Endothelial cell of umbilical vein (primary cell): ENCODE measurements around the gene ACAD11. TPM values are rescaled to one million over a fixed set of nuclear protein-coding genes. Genes with fewer than 3 reads are reported as not detected.

Experiments used
- BruUV-seq: library from RNA; stranded (reverse); fragments of 400-500 nt; replicated peaks from 2 replicates; lab custom pipeline; 2021; lab: Mats Ljungman, UMichigan
- CTCF ChIA-PET: fragments of 300-600, 350-600 bp; sonication (Branson Sonifier 250); formaldehyde crosslinking; loops from one replicate; lab custom pipeline; 2021; ENCODE audit warnings: antibody characterized with exemption, inconsistent platforms; lab: Charles Lee
- POLR2A ChIA-PET: fragments of 300-600, 350-600 bp; sonication (Branson Sonifier 250); formaldehyde crosslinking; loops from one replicate; lab custom pipeline; 2021; ENCODE audit warnings: antibody characterized with exemption, inconsistent platforms; lab: Charles Lee
- DNase-seq: peaks from one replicate; pipeline ENCODE4 v3.0.0-alpha.2; 2011; ENCODE audit warnings: low read depth, low spot score
- FAIRE-seq: peaks from 2 replicates; lab custom pipeline; 2011; peaks lifted over from hg19 to GRCh38; lab: Jason Lieb, UNC
- H2AFZ ChIP-seq: 2 replicates; pipeline ENCODE4 v1.6.0; 2012; ENCODE audit warnings: low read depth, low read length, control low read depth, inconsistent platforms
- H3K27ac ChIP-seq: 2 replicates; pipeline ENCODE4 v1.5.1; 2011; ENCODE audit warnings: low read depth, mild to moderate bottlenecking, control low read depth, low read length, moderate library complexity; ENCODE audit not compliant: insufficient read depth
- H3K27me3 ChIP-seq, 2 experiments: 2 replicates each; pipeline versions ENCODE4 v1.6.0 to v1.6.1; 2011; ENCODE audit warnings: low read length in 2 of 2, mixed read lengths in 1 of 2; ENCODE audit not compliant: control insufficient read depth in 2 of 2, insufficient read depth in 2 of 2
- H3K36me3 ChIP-seq, 2 experiments: 2 replicates in 1 of 2; 3 replicates in 1 of 2; pipeline ENCODE4 v1.5.1; 2011; ENCODE audit warnings: low read length in 2 of 2, mild to moderate bottlenecking in 1 of 2, moderate library complexity in 1 of 2; ENCODE audit not compliant: control insufficient read depth in 2 of 2, insufficient read depth in 2 of 2; ENCODE audit errors: extremely low read depth in 1 of 2
- H3K4me1 ChIP-seq: 3 replicates; pipeline ENCODE4 v1.5.1; 2011; ENCODE audit warnings: mild to moderate bottlenecking, low read length; ENCODE audit not compliant: control insufficient read depth, insufficient read depth; ENCODE audit errors: extremely low read depth
- H3K4me2 ChIP-seq: 2 replicates; pipeline ENCODE4 v1.6.1; 2011; ENCODE audit warnings: low read length, control low read depth, mixed read lengths; ENCODE audit not compliant: insufficient read depth
- H3K4me3 ChIP-seq, 3 experiments: fragments of 200-600 bp in 1 of 3; sonication (generic), shearing (Covaris generic) in 1 of 3; replicated peaks in 1 of 3; 2 replicates each; pipeline ENCODE4 v1.5.1; 2011 to 2016; ENCODE audit warnings: control low read depth in 3 of 3, low read length in 3 of 3, mild to moderate bottlenecking in 2 of 3, inconsistent platforms in 1 of 3, low read depth in 1 of 3, moderate library complexity in 1 of 3; ENCODE audit not compliant: insufficient read depth in 1 of 3
- H3K79me2 ChIP-seq: 2 replicates; pipeline ENCODE4 v1.6.0; 2012; ENCODE audit warnings: low read length, inconsistent platforms; ENCODE audit not compliant: control insufficient read depth, insufficient read depth
- H3K9ac ChIP-seq: replicated peaks from 2 replicates; pipeline ENCODE3; 2011; ENCODE audit warnings: low read length, control low read depth; ENCODE audit not compliant: insufficient read depth; ENCODE audit errors: extremely low read depth
- H3K9me1 ChIP-seq: replicated peaks from 3 replicates; pipeline ENCODE4 v1.6.0; 2011; ENCODE audit warnings: mild to moderate bottlenecking, low read length; ENCODE audit not compliant: control insufficient read depth, insufficient read depth; ENCODE audit errors: extremely low read depth
- H3K9me3 ChIP-seq: replicated peaks from 2 replicates; pipeline ENCODE4 v1.5.1; 2012; ENCODE audit warnings: low read length, inconsistent platforms; ENCODE audit not compliant: control insufficient read depth, insufficient read depth
- H4K20me1 ChIP-seq: replicated peaks from 2 replicates; pipeline ENCODE3; 2011; ENCODE audit warnings: mild to moderate bottlenecking, low read length; ENCODE audit not compliant: control insufficient read depth, insufficient read depth; ENCODE audit errors: extremely low read depth
- CTCF ChIP-seq, 2 donors: IDR thresholded peaks; 1 replicate in 1 of 2; 2 replicates in 1 of 2; pipeline ENCODE4 v1.5.1; 2011; ENCODE audit warnings: low read length in 2 of 2, mild to moderate bottlenecking in 2 of 2, moderate library complexity in 2 of 2, control low read depth in 1 of 2, inconsistent platforms in 1 of 2, low read depth in 1 of 2; ENCODE audit not compliant: insufficient read depth in 1 of 2; ENCODE audit errors: extremely low read depth in 1 of 2
- EZH2 ChIP-seq: IDR thresholded peaks from 2 replicates; pipeline ENCODE4 v1.6.1; 2012; ENCODE audit warnings: borderline replicate concordance, low read depth, mild to moderate bottlenecking, moderate library complexity, low read length, inconsistent platforms; ENCODE audit not compliant: severe bottlenecking
- FOS ChIP-seq: IDR thresholded peaks from 2 replicates; pipeline ENCODE4 v1.6.1; 2011; ENCODE audit warnings: mild to moderate bottlenecking, low read length, moderate library complexity, borderline replicate concordance; ENCODE audit not compliant: insufficient read depth
- GATA2 ChIP-seq: IDR thresholded peaks from 2 replicates; pipeline ENCODE4 v1.7.0; 2011; ENCODE audit warnings: low read depth, mild to moderate bottlenecking, moderate library complexity, mixed read lengths, low read length; ENCODE audit not compliant: insufficient read length, insufficient read depth
- JUN ChIP-seq: IDR thresholded peaks from 2 replicates; pipeline ENCODE4 v1.6.1; 2011; ENCODE audit warnings: borderline replicate concordance, low read depth; ENCODE audit not compliant: insufficient read length, insufficient read depth
- MAX ChIP-seq: IDR thresholded peaks from 2 replicates; pipeline ENCODE4 v1.6.1; 2011; ENCODE audit not compliant: insufficient read depth, insufficient read length
- MYC ChIP-seq: IDR thresholded peaks from one replicate; pipeline ENCODE4 v1.6.1; 2011; ENCODE audit warnings: mild to moderate bottlenecking, low read depth, low read length
- POLR2A ChIP-seq: IDR thresholded peaks from 2 replicates; pipeline ENCODE4 v1.6.1; 2012; ENCODE audit warnings: low read depth, mild to moderate bottlenecking, control low read depth, low read length
- POLR2AphosphoS5 ChIP-seq: IDR thresholded peaks from 2 replicates; pipeline ENCODE4 v1.6.1; 2012; ENCODE audit warnings: low read depth, mild to moderate bottlenecking, control low read depth, low read length, moderate library complexity; ENCODE audit not compliant: insufficient read depth
- dilution Hi-C: fragments of 300-500 bp; cut with MboI; formaldehyde crosslinking; loops from one replicate; pipeline ENCODE4 v1.15.0; 2019; ENCODE audit warnings: low sequenced_read_pairs; ENCODE audit not compliant: extremely low pct_ligation_motif_present
- intact Hi-C: fragments of 100-400 bp; cut with micrococcal nuclease; formaldehyde crosslinking; loops from one replicate; pipeline ENCODE4 v1.10.0; 2022
- polyA plus RNA-seq, 4 experiments: library from polyadenylated mRNA; depleted of rRNA in 3 of 4; stranded (reverse) in 3 of 4; unstranded in 1 of 4; fragments of >200 nt; gene quantifications; 2 replicates each; pipeline versions ENCODE4 v1.2.1 to v1.2.3, GENCODE V29; 2011 to 2012; ENCODE audit warnings: missing spikeins in 1 of 4
- total RNA-seq: library from RNA; stranded (reverse); gene quantifications from 2 replicates; pipeline ENCODE4 v1.2.3, GENCODE V29; 2021

Gene ACAD11
- total and polyA plus RNA-seq, 2 donors (not counting 3 experiments of a cell fraction or from before 2014, with no cell fraction given), result 9.6 to 17.9 TPM

GRCh38 chr3:132624790-132625189 is 34.8 kb downstream of the ACAD11 start:
- no peak for FAIRE-seq
- dilution Hi-C loops, result loop anchor here (25.0 kb wide), 1 partner anchor 87 kb away; no protein-coding TSS in a partner anchor
- Histone ChIP-seq H3K4me2 (no peak overlapping the region), H3K27me3 (no peaks in the 10 kb centered on the region), H3K36me3 (peaks cover 0 to 2% of the 10 kb centered on the region in 2 experiments), H3K27ac (no peak overlapping the region), H3K4me3 (no peak overlapping the region), H3K9me3 (no peaks in the 10 kb centered on the region), H2AFZ (no peak overlapping the region), H3K9me1 (no peaks in the 10 kb centered on the region), H3K4me1 (peaks cover 39% of the 10 kb centered on the region), H3K79me2 (no peaks in the 10 kb centered on the region), H3K9ac (no peak overlapping the region), H4K20me1 (no peaks in the 10 kb centered on the region)
- ChIA-PET CTCF (no interaction called here), POLR2A (no interaction called here)
- no peak for DNase-seq
- TF ChIP-seq MYC (no peak), FOS (no peak), CTCF (IDR thresholded peaks at IDR 0.05; ENCODE audit: extremely low read depth in 1 of 2, insufficient read depth in 1 of 2, low read depth in 1 of 2, low read length in 2 of 2) (no peak), MAX (no peak), JUN (no peak), GATA2 (no peak), POLR2A (no peak), POLR2AphosphoS5 (no peak), EZH2 (no peak)
- no TSS peak for BruUV-seq
- intact Hi-C loops, result no loop called here
